ENCODE measurements around the gene MTCH1. TPM values are rescaled to one million over a fixed set of nuclear protein-coding genes. Genes with fewer than 3 reads are reported as not detected.

The MTCH1 gene
- total and polyA plus RNA-seq, 2 donors (not counting 1 experiment from before 2014, with no cell fraction given): 91.7 to 150 TPM

DNA sequence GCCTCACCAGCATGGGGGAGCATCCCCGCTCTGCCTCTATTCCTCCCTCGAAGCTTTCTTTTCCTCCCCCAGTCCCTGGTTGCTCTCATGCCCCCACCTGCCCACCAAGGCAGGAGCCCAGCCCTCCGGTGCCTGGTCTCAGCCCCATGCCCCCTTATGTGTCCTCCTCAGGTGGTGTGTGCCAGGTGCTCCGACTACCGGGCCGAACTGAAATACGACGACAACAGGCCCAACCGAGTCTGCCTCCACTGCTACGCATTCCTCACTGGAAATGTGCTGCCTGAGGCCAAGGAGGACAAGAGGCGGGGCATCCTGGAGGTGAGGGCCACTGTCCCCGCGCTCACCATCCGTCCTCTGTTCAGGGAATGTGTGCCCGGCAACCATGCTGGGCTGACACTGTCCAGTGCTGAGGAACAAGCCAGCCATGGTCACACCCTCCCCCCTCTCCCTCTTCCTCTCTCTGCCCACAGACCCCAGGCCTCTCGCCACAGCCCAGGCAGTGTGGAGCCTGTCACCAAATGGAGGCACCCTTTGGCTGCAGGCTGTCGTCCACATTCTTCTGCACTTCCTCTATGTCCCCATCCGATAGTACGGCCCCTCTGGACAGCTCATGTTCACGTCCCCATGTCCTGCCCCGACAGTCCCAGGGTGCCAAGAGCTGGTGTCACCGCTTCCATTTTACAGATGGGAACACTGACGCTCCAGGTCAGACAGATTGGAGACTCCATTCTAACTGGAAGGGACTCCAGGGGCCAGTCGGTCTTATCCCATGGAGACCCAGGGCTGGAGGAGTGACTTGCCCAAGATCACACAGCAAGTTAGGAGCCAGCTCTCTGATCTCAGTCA is 39.8 kb upstream of the MTCH1 start:
- DNase-seq: peak; percentile 7

More for the DNA sequence above, 39.8 kb upstream of the MTCH1 start:
- peaks cover 4 to 90% of the 10 kb centered on the region in 2 experiments for H3K36me3 ChIP-seq (replicated peaks in 1 of 2; ENCODE audit: control extremely low read depth in 1 of 2, control insufficient read depth in 1 of 2, extremely low read depth in 1 of 2, insufficient read depth in 2 of 2, low read length in 1 of 2)
- peaks cover 36% of the 10 kb centered on the region for H3K79me2 ChIP-seq (ENCODE audit: control insufficient read depth, insufficient read depth, low read length)
- intact Hi-C loops (cut with micrococcal nuclease): no loop called here
- 97% methylated on average over 24 of the region's 24 CpGs for WGBS (ENCODE audit: insufficient coverage)
- no peaks in the 10 kb centered on the region for H3K27me3 ChIP-seq (replicated peaks in 1 of 4; ENCODE audit: control extremely low read depth in 1 of 4, control insufficient read depth in 3 of 4, insufficient read depth in 4 of 4, low read length in 3 of 4)
- Mint-ChIP-seq H3K9me3 (ENCODE audit: insufficient read depth) (no peaks in the 10 kb centered on the region), H3K27ac (peak overlapping the region; percentile 46), H3K4me3 (no peak overlapping the region), H3K27me3 (no peaks in the 10 kb centered on the region), H3K4me1 (peaks cover 11% of the 10 kb centered on the region)
- H3K27ac ChIP-seq (ENCODE audit: low read length in 2 of 2): no peak overlapping the region
- H3K9me3 ChIP-seq (ENCODE audit: control extremely low read depth in 1 of 3, control insufficient read depth in 2 of 3, insufficient read depth in 1 of 3, low read length in 2 of 3): peaks cover 0 to 8% (median 6%) of the 10 kb centered on the region in 3 donors
- CTCF ChIA-PET: interaction anchor here (0.6 to 22.0 kb wide), 8 partner anchors 7 to 216 kb away, joined by 3 to 587 read pairs (median 46); partner anchors contain the start of gene PIM1
- TF ChIP-seq, protein P1, sequence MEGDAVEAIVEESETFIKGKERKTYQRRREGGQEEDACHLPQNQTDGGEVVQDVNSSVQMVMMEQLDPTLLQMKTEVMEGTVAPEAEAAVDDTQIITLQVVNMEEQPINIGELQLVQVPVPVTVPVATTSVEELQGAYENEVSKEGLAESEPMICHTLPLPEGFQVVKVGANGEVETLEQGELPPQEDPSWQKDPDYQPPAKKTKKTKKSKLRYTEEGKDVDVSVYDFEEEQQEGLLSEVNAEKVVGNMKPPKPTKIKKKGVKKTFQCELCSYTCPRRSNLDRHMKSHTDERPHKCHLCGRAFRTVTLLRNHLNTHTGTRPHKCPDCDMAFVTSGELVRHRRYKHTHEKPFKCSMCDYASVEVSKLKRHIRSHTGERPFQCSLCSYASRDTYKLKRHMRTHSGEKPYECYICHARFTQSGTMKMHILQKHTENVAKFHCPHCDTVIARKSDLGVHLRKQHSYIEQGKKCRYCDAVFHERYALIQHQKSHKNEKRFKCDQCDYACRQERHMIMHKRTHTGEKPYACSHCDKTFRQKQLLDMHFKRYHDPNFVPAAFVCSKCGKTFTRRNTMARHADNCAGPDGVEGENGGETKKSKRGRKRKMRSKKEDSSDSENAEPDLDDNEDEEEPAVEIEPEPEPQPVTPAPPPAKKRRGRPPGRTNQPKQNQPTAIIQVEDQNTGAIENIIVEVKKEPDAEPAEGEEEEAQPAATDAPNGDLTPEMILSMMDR (IDR thresholded peaks at IDR 0.05): no peak
- TF ChIP-seq EZH2 (IDR thresholded peaks at IDR 0.05; ENCODE audit: borderline replicate concordance, insufficient read depth, low read depth, low read length, poor library complexity, severe bottlenecking): no peak
- no peak overlapping the region for H3K4me3 ChIP-seq (ENCODE audit: control extremely low read depth in 1 of 5, extremely low read depth in 1 of 5, insufficient read depth in 1 of 5, low read depth in 2 of 5, low read length in 4 of 5)
- no peak overlapping the region for H2AFZ ChIP-seq (ENCODE audit: insufficient read depth, low read depth, low read length, poor library complexity, severe bottlenecking)
- H3K4me1 ChIP-seq (ENCODE audit: control insufficient read depth in 2 of 2, insufficient read depth in 2 of 2, low read length in 2 of 2): no peaks in the 10 kb centered on the region
- POLR2A ChIA-PET: interaction anchor here (0.5 kb wide), 1 partner anchor 813 kb away, joined by 9 read pairs; no protein-coding TSS in a partner anchor
- peaks cover 75% of the 10 kb centered on the region for H4K20me1 ChIP-seq (ENCODE audit: control insufficient read depth, insufficient read depth, low read length, poor library complexity, severe bottlenecking)
- no peak overlapping the region for H3K4me2 ChIP-seq (replicated peaks; ENCODE audit: low read depth, low read length, poor library complexity, severe bottlenecking)
- no peak overlapping the region for H3K9ac ChIP-seq (ENCODE audit: low read length)
- no peak for ATAC-seq (ENCODE audit: low read depth)
